Tibial artery (tissue), 4 donors: Measurements from ENCODE around the gene TNF.
"Not testable (repeated sequence)": the region's sequence is repeated elsewhere in the genome, so short reads cannot be mapped to it uniquely, and the experiment has no call there.

Experiments used
- DNase-seq, 2 donors: peaks; one replicate each; pipeline ENCODE4 v3.0.0-alpha.2; 2019
- H3K27ac ChIP-seq, 2 donors: fragments of 200-600 bp; sonication (generic) in 1 of 2; 1 replicate in 1 of 2; 2 replicates in 1 of 2; pipeline ENCODE4 v1.5.1; 2018 to 2019; ENCODE audit warnings: mild to moderate bottlenecking in 1 of 2
- H3K27me3 ChIP-seq, 2 donors: fragments of 200-600 bp; sonication (generic) in 1 of 2; one replicate each; pipeline versions ENCODE4 v1.5.1 to v1.6.0; 2016 to 2019
- H3K36me3 ChIP-seq, 3 donors: fragments of 200-600 bp; sonication (generic) in 2 of 3; one replicate each; pipeline ENCODE4 v1.5.1; 2016 to 2019; ENCODE audit warnings: mild to moderate bottlenecking in 2 of 3
- H3K4me1 ChIP-seq, 4 donors: fragments of 200-600 bp; sonication (generic) in 2 of 4; 1 replicate in 3 of 4; 2 replicates in 1 of 4; pipeline ENCODE4 v1.5.1; 2016 to 2019
- H3K4me3 ChIP-seq, 2 donors: fragments of 200-600 bp; sonication (generic) in 1 of 2; 1 replicate in 1 of 2; 2 replicates in 1 of 2; pipeline ENCODE4 v1.5.1; 2018 to 2019; ENCODE audit warnings: mild to moderate bottlenecking in 2 of 2
- H3K9me3 ChIP-seq, 3 donors: fragments of 200-600 bp; sonication (generic) in 1 of 3; one replicate each; pipeline ENCODE4 v1.5.1; 2016 to 2019
- CTCF ChIP-seq, 2 experiments: fragments of 200-600 bp in 1 of 2; fragments of 450-650 bp in 1 of 2; IDR thresholded peaks; one replicate each; pipeline ENCODE4 v1.5.1; 2017 to 2019; ENCODE audit warnings: antibody characterized with exemption in 2 of 2, mild to moderate bottlenecking in 1 of 2, moderate library complexity in 1 of 2
- intact Hi-C: fragments of 100-400 bp; cut with DNase I; formaldehyde crosslinking; loops from one replicate; pipeline ENCODE4 v1.15.0; 2023; ENCODE audit warnings: low total_unique reads

Gene TNF

GRCh38 chr6:31586008-31586407 lies 10.6 kb downstream of the TNF start, which contains the start of gene LST1:
Gene LST1, plus strand, starts transcription at chr6:31586277. Its CDS starts 1,023 bp downstream, at chr6:31587300.
- H3K36me3 ChIP-seq: no peaks in the 10 kb centered on the region
- H3K4me1 ChIP-seq: peaks cover 0 to 13% (median 8%) of the 10 kb centered on the region in 4 donors
- intact Hi-C loops: no loop called here
- TF ChIP-seq CTCF (IDR thresholded peaks at IDR 0.05): no peak
- DNase-seq: peak in 1 of 2 donors; percentile 47
- peaks cover 0 to 23% of the 10 kb centered on the region in 2 donors for H3K27me3 ChIP-seq
- no peak within 1 kb of the TSS for H3K4me3 ChIP-seq
- H3K27ac ChIP-seq: no peak within 1 kb of the TSS
- no peaks in the 10 kb centered on the region for H3K9me3 ChIP-seq

- H3K36me3 ChIP-seq: no peaks in the 10 kb centered on the region
- no peak overlapping the region for H3K27ac ChIP-seq
- peaks cover 0 to 7% (median 4%) of the 10 kb centered on the region in 4 donors for H3K4me1 ChIP-seq
- no peak for TF ChIP-seq CTCF (IDR thresholded peaks at IDR 0.05)
- no peaks in the 10 kb centered on the region for H3K9me3 ChIP-seq
- no peak for DNase-seq
- peaks cover 0 to 23% of the 10 kb centered on the region in 2 donors for H3K27me3 ChIP-seq
- H3K4me3 ChIP-seq: no peak overlapping the region
- intact Hi-C loops: no loop called here
Measured at GRCh38 chr6:31586599-31587281, 11.4 kb downstream of the TNF start.

GRCh38 chr6:31587791-31588777 lies 12.7 kb downstream of the TNF start:
- no peak overlapping the region for H3K27ac ChIP-seq
- no peaks in the 10 kb centered on the region for H3K4me1 ChIP-seq
- no peak for DNase-seq
- no peaks in the 10 kb centered on the region for H3K9me3 ChIP-seq
- H3K4me3 ChIP-seq: no peak overlapping the region
- H3K27me3 ChIP-seq: peaks cover 0 to 23% of the 10 kb centered on the region in 2 donors
- intact Hi-C loops: no loop called here
- no peak for TF ChIP-seq CTCF (IDR thresholded peaks at IDR 0.05)
- no peaks in the 10 kb centered on the region for H3K36me3 ChIP-seq

GRCh38 chr6:31588871-31589650 lies 13.7 kb downstream of the TNF start:
- no peak overlapping the region for H3K27ac ChIP-seq
- no peaks in the 10 kb centered on the region for H3K36me3 ChIP-seq
- no peaks in the 10 kb centered on the region for H3K4me1 ChIP-seq
- no peak for DNase-seq
- intact Hi-C loops: no loop called here
- H3K4me3 ChIP-seq: no peak overlapping the region
- no peak for TF ChIP-seq CTCF (IDR thresholded peaks at IDR 0.05)
- H3K27me3 ChIP-seq: peaks cover 0 to 23% of the 10 kb centered on the region in 2 donors
- no peaks in the 10 kb centered on the region for H3K9me3 ChIP-seq

- peaks cover 0 to 23% of the 10 kb centered on the region in 2 donors for H3K27me3 ChIP-seq
- H3K27ac ChIP-seq, H3K9me3 ChIP-seq, H3K4me1 ChIP-seq, DNase-seq, H3K36me3 ChIP-seq, intact Hi-C loops, H3K4me3 ChIP-seq: not testable (repeated sequence)
Measured at GRCh38 chr6:31590691-31591090, 15.3 kb downstream of the TNF start.
